ENCODE data around the gene GLG1.

- no peak for TF ChIP-seq CTCF (conservative IDR thresholded peaks at IDR 0.05; ENCODE audit: low read depth, low read length)
- no peak for TF ChIP-seq EZH2 (IDR thresholded peaks at IDR 0.05; ENCODE audit: borderline replicate concordance, low read depth, low read length, poor library complexity, severe bottlenecking)
Measured at GRCh38 chr16:74448990-74449389, 157.9 kb downstream of the GLG1 start.

All from A673 (cell line).